SK-N-MC (cell line): ENCODE results near the gene FHIP2A.

Source experiments
- DNase-seq: peaks from one replicate; pipeline ENCODE4 v3.0.0-alpha.2; 2011; ENCODE audit warnings: low read depth, low spot score
- H3K27ac ChIP-seq: fragments of 200-600 bp; sonication (generic); 2 replicates; pipeline ENCODE4 v1.5.1; 2016; ENCODE audit warnings: mixed run types
- H3K36me3 ChIP-seq: fragments of 200-600 bp; sonication (generic); 2 replicates; pipeline ENCODE4 v1.6.1; 2017; ENCODE audit warnings: antibody characterized with exemption, low read length, mixed read lengths; ENCODE audit not compliant: insufficient read depth
- H3K4me3 ChIP-seq: fragments of 200-600 bp; sonication (generic); 2 replicates; pipeline ENCODE4 v1.5.1; 2016
- H3K9ac ChIP-seq: fragments of 200-600 bp; sonication (generic); 2 replicates; pipeline ENCODE4 v1.8.0; 2017; ENCODE audit warnings: mixed run types, mixed read lengths; ENCODE audit not compliant: insufficient read length
- H3K9me3 ChIP-seq: fragments of 200-600 bp; sonication (generic); 2 replicates; pipeline ENCODE4 v1.6.1; 2017; ENCODE audit warnings: low read depth, mild to moderate bottlenecking, antibody characterized with exemption, low read length, moderate library complexity, mixed read lengths
- EZH2 ChIP-seq: fragments of 200-600 bp; sonication (generic); IDR thresholded peaks from one replicate; pipeline ENCODE4 v1.6.1; 2017; ENCODE audit warnings: antibody characterized with exemption
- FOXP2 ChIP-seq: optimal IDR thresholded peaks from 2 replicates; pipeline ENCODE3; 2011; ENCODE audit warnings: mild to moderate bottlenecking, moderate library complexity; ENCODE audit not compliant: insufficient read depth; ENCODE audit errors: extremely low read length, control extremely low read depth
- POLR2AphosphoS5 ChIP-seq: IDR thresholded peaks from 2 replicates; pipeline ENCODE4 v1.6.1; 2012; ENCODE audit warnings: mild to moderate bottlenecking, low read depth, low read length, borderline replicate concordance

The FHIP2A gene

GRCh38 chr10:114862456-114862855 lies 40.9 kb downstream of the FHIP2A start:
- TF ChIP-seq FOXP2 (no peak), EZH2 (no peak), POLR2AphosphoS5 (no peak)
- H3K9me3 ChIP-seq: no peaks in the 10 kb centered on the region
- H3K4me3 ChIP-seq: no peak overlapping the region
- DNase-seq: no peak
- H3K36me3 ChIP-seq: peaks cover 6% of the 10 kb centered on the region
- no peak overlapping the region for H3K27ac ChIP-seq
- H3K9ac ChIP-seq: no peak overlapping the region

- TF ChIP-seq POLR2AphosphoS5 (no peak), FOXP2 (no peak), EZH2 (no peak)
- H3K27ac ChIP-seq: no peak overlapping the region
- no peaks in the 10 kb centered on the region for H3K9me3 ChIP-seq
- no peaks in the 10 kb centered on the region for H3K36me3 ChIP-seq
- H3K4me3 ChIP-seq: no peak overlapping the region
- DNase-seq: no peak
- no peak overlapping the region for H3K9ac ChIP-seq
Measured at GRCh38 chr10:114867365-114867764, 45.8 kb downstream of the FHIP2A start.

GRCh38 chr10:114868870-114869519 lies 47.4 kb downstream of the FHIP2A start:
- no peak overlapping the region for H3K4me3 ChIP-seq
- H3K36me3 ChIP-seq: no peaks in the 10 kb centered on the region
- H3K27ac ChIP-seq: no peak overlapping the region
- no peak overlapping the region for H3K9ac ChIP-seq
- no peak for TF ChIP-seq FOXP2
- TF ChIP-seq EZH2: no peak
- TF ChIP-seq POLR2AphosphoS5: no peak
- DNase-seq: no peak
- H3K9me3 ChIP-seq: no peaks in the 10 kb centered on the region

- no peak for DNase-seq
- no peak for TF ChIP-seq POLR2AphosphoS5
- TF ChIP-seq FOXP2: no peak
- no peak for TF ChIP-seq EZH2
- no peak overlapping the region for H3K27ac ChIP-seq
- no peaks in the 10 kb centered on the region for H3K36me3 ChIP-seq
- no peaks in the 10 kb centered on the region for H3K9me3 ChIP-seq
- no peak overlapping the region for H3K4me3 ChIP-seq
- no peak overlapping the region for H3K9ac ChIP-seq
Measured at GRCh38 chr10:114869520-114869892, 47.9 kb downstream of the FHIP2A start.

- TF ChIP-seq POLR2AphosphoS5 (no peak), FOXP2 (no peak), EZH2 (no peak)
- no peaks in the 10 kb centered on the region for H3K36me3 ChIP-seq
- H3K27ac ChIP-seq: no peak overlapping the region
- no peak overlapping the region for H3K4me3 ChIP-seq
- no peaks in the 10 kb centered on the region for H3K9me3 ChIP-seq
- DNase-seq: no peak
- no peak overlapping the region for H3K9ac ChIP-seq
Measured at GRCh38 chr10:114870486-114870885, 48.9 kb downstream of the FHIP2A start.

GRCh38 chr10:114871379-114871778 lies 49.8 kb downstream of the FHIP2A start:
- TF ChIP-seq EZH2 (no peak), FOXP2 (no peak), POLR2AphosphoS5 (no peak)
- DNase-seq: no peak
- Histone ChIP-seq H3K9me3 (no peaks in the 10 kb centered on the region), H3K9ac (no peak overlapping the region), H3K27ac (no peak overlapping the region), H3K36me3 (no peaks in the 10 kb centered on the region), H3K4me3 (no peak overlapping the region)
